OCI-LY7 (cell line): ENCODE data around the gene PRKRIP1. TPM values are rescaled to one million over a fixed set of nuclear protein-coding genes. Genes with fewer than 3 reads are reported as not detected.

ENCODE experiments used
- BruUV-seq: library from RNA; stranded (reverse); fragments of 400-500 nt; replicated peaks from 2 replicates; lab custom pipeline; 2021; lab: Mats Ljungman, UMichigan
- CTCF ChIA-PET: fragments of 300-600 bp; sonication (Branson Sonifier 250); formaldehyde crosslinking; loops from one replicate; lab custom pipeline; 2022; ENCODE audit warnings: antibody characterized with exemption; ENCODE audit not compliant: unreplicated experiment; lab: Charles Lee
- POLR2A ChIA-PET: fragments of 300-600 bp; sonication (Branson Sonifier 250); formaldehyde crosslinking; loops from one replicate; lab custom pipeline; 2022; ENCODE audit warnings: antibody characterized with exemption; lab: Charles Lee
- DNase-seq: peaks from one replicate; pipeline ENCODE4 v3.0.0-alpha.2; 2015; ENCODE audit warnings: low spot score
- H2AFZ ChIP-seq: fragments of 200-600 bp; sonication (generic), shearing (Covaris generic); 2 replicates; pipeline ENCODE4 v1.6.1; 2014; ENCODE audit warnings: mild to moderate bottlenecking, antibody characterized with exemption, low read length, moderate library complexity
- H3K27ac ChIP-seq: fragments of 200-600 bp; sonication (generic); 2 replicates; pipeline ENCODE4 v1.5.1; 2014; ENCODE audit warnings: mixed run types, low read depth, mild to moderate bottlenecking, moderate library complexity, low read length, inconsistent platforms; ENCODE audit not compliant: poor library complexity, severe bottlenecking
- H3K36me3 ChIP-seq: fragments of 200-600 bp; sonication (generic); 2 replicates; pipeline ENCODE4 v1.6.1; 2014; ENCODE audit warnings: mild to moderate bottlenecking, antibody characterized with exemption, low read length, moderate library complexity, mixed read lengths; ENCODE audit not compliant: insufficient read depth
- H3K4me1 ChIP-seq: fragments of 200-600 bp; sonication (generic); 2 replicates; pipeline ENCODE4 v1.5.1; 2014; ENCODE audit warnings: mild to moderate bottlenecking, low read length; ENCODE audit not compliant: insufficient read depth, poor library complexity, severe bottlenecking
- H3K4me2 ChIP-seq: fragments of 200-600 bp; sonication (generic); 2 replicates; pipeline ENCODE4 v1.6.1; 2014; ENCODE audit warnings: mild to moderate bottlenecking, low read length
- H3K4me3 ChIP-seq: fragments of 200-600 bp; sonication (generic); 2 replicates; pipeline ENCODE4 v1.5.1; 2014; ENCODE audit warnings: mild to moderate bottlenecking, low read depth, low read length; ENCODE audit not compliant: poor library complexity, severe bottlenecking
- H3K79me2 ChIP-seq: fragments of 200-600 bp; sonication (generic); 2 replicates; pipeline ENCODE4 v1.6.1; 2016; ENCODE audit warnings: low read depth, mild to moderate bottlenecking, low read length, moderate library complexity, mixed read lengths; ENCODE audit not compliant: insufficient read depth
- H3K9me2 ChIP-seq: fragments of 200-600 bp; sonication (generic); 2 replicates; pipeline ENCODE4 v1.6.1; 2016; ENCODE audit warnings: mild to moderate bottlenecking, low read length, mixed read lengths; ENCODE audit not compliant: insufficient read depth
- H3K9me3 ChIP-seq: fragments of 200-600 bp; sonication (generic); 2 replicates; pipeline ENCODE4 v1.6.1; 2014; ENCODE audit warnings: mild to moderate bottlenecking, mixed run types, low read length, mixed read lengths
- H4K20me1 ChIP-seq: fragments of 200-600 bp; sonication (generic); 2 replicates; pipeline ENCODE4 v1.6.1; 2014; ENCODE audit warnings: mild to moderate bottlenecking, antibody characterized with exemption, low read length, moderate library complexity, mixed read lengths; ENCODE audit not compliant: insufficient read depth
- EZH2phosphoT487 ChIP-seq: fragments of 200-600 bp; sonication (generic); IDR thresholded peaks from 2 replicates; pipeline ENCODE4 v1.6.1; 2018; ENCODE audit warnings: low read depth, borderline replicate concordance, mild to moderate bottlenecking, mixed run types, antibody characterized with exemption, low read length, moderate library complexity, mixed read lengths
- intact Hi-C: fragments of 100-400 bp; cut with micrococcal nuclease; formaldehyde crosslinking; loops from one replicate; pipeline ENCODE4 v1.10.0; 2022; ENCODE audit not compliant: unreplicated experiment
- total RNA-seq, 2 experiments: library from RNA; depleted of rRNA in 1 of 2; stranded (reverse); fragments of >200 nt in 1 of 2; shearing (Covaris generic) in 1 of 2; gene quantifications; 2 replicates each; pipeline ENCODE4 v1.2.3, GENCODE V29; 2014 to 2022
- TF ChIP-seq, protein P1 (sequence below): fragments of 200-600 bp; sonication (generic); conservative IDR thresholded peaks from 2 replicates; pipeline ENCODE4 v1.5.1; 2014; ENCODE audit warnings: mild to moderate bottlenecking, antibody characterized with exemption, low read length, moderate library complexity, mixed read lengths

The PRKRIP1 gene
- total RNA-seq, 2 experiments from 2014 or later = 47.1 to 48.2 TPM

GRCh38 chr7:102449136-102449535 is 53.0 kb downstream of the PRKRIP1 start:
- POLR2A ChIA-PET = interaction anchor here (0.6 to 9.7 kb wide), 8 partner anchors 8 to 52 kb away, joined by 3 to 66 read pairs (median 4); partner anchors contain the start of gene ORAI2

GRCh38 chr7:102450242-102450641 is 54.1 kb downstream of the PRKRIP1 start:
- H3K27ac ChIP-seq = peak overlapping the region; percentile 64
- BruUV-seq = no TSS peak
- CTCF ChIA-PET = interaction anchor here (0.8 to 1.5 kb wide), 4 partner anchors 16 to 45 kb away, joined by 3 to 11 read pairs (median 6); no protein-coding TSS in a partner anchor
- H3K4me1 ChIP-seq = peaks cover 47% of the 10 kb centered on the region
- no peak overlapping the region for H2AFZ ChIP-seq
- H3K36me3 ChIP-seq = peaks cover 59% of the 10 kb centered on the region
- H4K20me1 ChIP-seq = no peaks in the 10 kb centered on the region
- intact Hi-C loops = loop anchor here (1.0 to 2.0 kb wide), 3 partner anchors 38 to 171 kb away; no protein-coding TSS in a partner anchor
- POLR2A ChIA-PET = interaction anchor here (0.8 to 1.7 kb wide), 7 partner anchors 9 to 54 kb away, joined by 3 to 5 read pairs (median 4); no protein-coding TSS in a partner anchor
- H3K79me2 ChIP-seq = peaks cover 15% of the 10 kb centered on the region; the same call in 1 of the 2 replicates
- H3K9me2 ChIP-seq = no peaks in the 10 kb centered on the region
- no peak for TF ChIP-seq EZH2phosphoT487
- TF ChIP-seq, protein P1, sequence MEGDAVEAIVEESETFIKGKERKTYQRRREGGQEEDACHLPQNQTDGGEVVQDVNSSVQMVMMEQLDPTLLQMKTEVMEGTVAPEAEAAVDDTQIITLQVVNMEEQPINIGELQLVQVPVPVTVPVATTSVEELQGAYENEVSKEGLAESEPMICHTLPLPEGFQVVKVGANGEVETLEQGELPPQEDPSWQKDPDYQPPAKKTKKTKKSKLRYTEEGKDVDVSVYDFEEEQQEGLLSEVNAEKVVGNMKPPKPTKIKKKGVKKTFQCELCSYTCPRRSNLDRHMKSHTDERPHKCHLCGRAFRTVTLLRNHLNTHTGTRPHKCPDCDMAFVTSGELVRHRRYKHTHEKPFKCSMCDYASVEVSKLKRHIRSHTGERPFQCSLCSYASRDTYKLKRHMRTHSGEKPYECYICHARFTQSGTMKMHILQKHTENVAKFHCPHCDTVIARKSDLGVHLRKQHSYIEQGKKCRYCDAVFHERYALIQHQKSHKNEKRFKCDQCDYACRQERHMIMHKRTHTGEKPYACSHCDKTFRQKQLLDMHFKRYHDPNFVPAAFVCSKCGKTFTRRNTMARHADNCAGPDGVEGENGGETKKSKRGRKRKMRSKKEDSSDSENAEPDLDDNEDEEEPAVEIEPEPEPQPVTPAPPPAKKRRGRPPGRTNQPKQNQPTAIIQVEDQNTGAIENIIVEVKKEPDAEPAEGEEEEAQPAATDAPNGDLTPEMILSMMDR = peak; percentile 81
- H3K9me3 ChIP-seq = no peaks in the 10 kb centered on the region
- DNase-seq = peak; percentile 74
- H3K4me2 ChIP-seq = peak overlapping the region; percentile 44
- no peak overlapping the region for H3K4me3 ChIP-seq

More at GRCh38 chr7:102449136-102449535, 53.0 kb downstream of the PRKRIP1 start:
- Histone ChIP-seq H3K4me3 (no peak overlapping the region), H3K79me2 (peaks cover 15% of the 10 kb centered on the region; the same call in 1 of the 2 replicates), H4K20me1 (no peaks in the 10 kb centered on the region), H3K9me3 (no peaks in the 10 kb centered on the region), H3K4me2 (no peak overlapping the region), H3K9me2 (no peaks in the 10 kb centered on the region), H3K4me1 (peaks cover 58% of the 10 kb centered on the region), H2AFZ (no peak overlapping the region), H3K36me3 (peaks cover 61% of the 10 kb centered on the region), H3K27ac (no peak overlapping the region)
- TF ChIP-seq, protein P1 = no peak
- TF ChIP-seq EZH2phosphoT487 = no peak
- intact Hi-C loops = loop anchor here (10.0 kb wide), 1 partner anchor 644 kb away; no protein-coding TSS in a partner anchor
- BruUV-seq = no TSS peak
- DNase-seq = no peak
- CTCF ChIA-PET = interaction anchor here (0.8 to 1.5 kb wide), 2 partner anchors 14 to 36 kb away, joined by 3 to 7 read pairs; no protein-coding TSS in a partner anchor
